Peyer's patch (tissue), 4 donors: ENCODE data around the gene SPRED2.

ENCODE experiments used
- CTCF ChIP-seq, 6 experiments: fragments of 450-650 bp in 4 of 6; fragments of 200-600 bp in 2 of 6; sonication (generic) in 1 of 6; IDR thresholded peaks; one replicate each; pipeline ENCODE4 v1.5.1; 2017 to 2019; ENCODE audit warnings: antibody characterized with exemption in 6 of 6, mild to moderate bottlenecking in 3 of 6, moderate library complexity in 1 of 6
- POLR2A ChIP-seq, 2 donors: fragments of 450-650 bp; IDR thresholded peaks; one replicate each; pipeline ENCODE4 v1.5.1; 2017; ENCODE audit warnings: antibody characterized with exemption in 2 of 2, mild to moderate bottlenecking in 2 of 2, moderate library complexity in 2 of 2

- TF ChIP-seq POLR2A (IDR thresholded peaks at IDR 0.05) (no peak), CTCF (IDR thresholded peaks at IDR 0.05) (no peak)
These were observed 7.1 kb downstream of the SPRED2 start for GRCh38 chr2:65425276-65425675.
